Heart right ventricle (tissue), 16 donors: ENCODE measurements around the gene PKNOX2. TPM values are rescaled to one million over a fixed set of nuclear protein-coding genes. Genes with fewer than 3 reads are reported as not detected.

Experiments used
- ATAC-seq, 8 donors: fragments of 200-7000 bp; cut with Tn5 transposase; one replicate each; pipeline ENCODE4 v1.9.1; 2020; ENCODE audit warnings: mild to moderate bottlenecking in 8 of 8, moderate library complexity in 8 of 8, moderate number of reproducible peaks in 1 of 8
- DNase-seq, 2 donors: peaks; one replicate each; pipeline ENCODE4 v3.0.0-alpha.2; 2020
- H3K27ac ChIP-seq, 10 donors: fragments of 200-600 bp; sonication (generic) in 2 of 10; one replicate each; pipeline versions ENCODE4 v1.5.0 to v1.8.0; 2020 to 2022; ENCODE audit warnings: mild to moderate bottlenecking in 3 of 10
- H3K27me3 ChIP-seq, 7 donors: fragments of 200-600 bp; one replicate each; pipeline ENCODE4 v1.8.0; 2021 to 2022; ENCODE audit warnings: mild to moderate bottlenecking in 2 of 7
- H3K36me3 ChIP-seq, 9 donors: fragments of 200-600 bp; sonication (generic) in 1 of 9; one replicate each; pipeline versions ENCODE4 v1.5.0 to v1.8.0; 2020 to 2022; ENCODE audit warnings: mild to moderate bottlenecking in 2 of 9
- H3K4me1 ChIP-seq, 9 donors: fragments of 200-600 bp; sonication (generic) in 1 of 9; one replicate each; pipeline versions ENCODE4 v1.5.0 to v1.8.0; 2020 to 2022; ENCODE audit warnings: mild to moderate bottlenecking in 4 of 9
- H3K4me3 ChIP-seq, 10 donors: fragments of 200-600 bp; sonication (generic) in 2 of 10; one replicate each; pipeline versions ENCODE4 v1.5.0 to v1.8.0; 2020 to 2022; ENCODE audit warnings: mild to moderate bottlenecking in 7 of 10, moderate library complexity in 2 of 10
- H3K9me3 ChIP-seq, 11 donors: fragments of 200-600 bp in 10 of 11; sonication (generic) in 2 of 11; one replicate each; pipeline versions ENCODE4 v1.5.0 to v1.8.0; 2013 to 2022; ENCODE audit warnings: mild to moderate bottlenecking in 2 of 11, control low read depth in 1 of 11, moderate library complexity in 1 of 11
- CTCF ChIP-seq, 9 donors: fragments of 200-600 bp; sonication (generic) in 2 of 9; IDR thresholded peaks; one replicate each; pipeline versions ENCODE4 v1.5.0 to v1.8.0; 2021 to 2022; ENCODE audit warnings: antibody characterized with exemption in 9 of 9, mild to moderate bottlenecking in 5 of 9, moderate library complexity in 1 of 9
- WGBS, 2 donors: extraction: QIAGEN DNeasy Blood & Tissue Kit; methylation state at CpG; one replicate each; pipeline ENCODE4 v1.1.7; 2013; ENCODE audit warnings: inconsistent platforms in 1 of 2; 5-methylcytosine and 5-hydroxymethylcytosine counted together
- intact Hi-C, 10 donors: fragments of 100-400 bp; cut with DNase I; formaldehyde crosslinking; loops; one replicate each; pipeline versions ENCODE4 v1.11.1 to v1.14.2; 2022
- polyA plus RNA-seq, 2 donors: library from polyadenylated mRNA; stranded (reverse); fragments of 200-250 nt; gene quantifications; one replicate each; pipeline ENCODE4 v1.2.3, GENCODE V29; 2013
- total RNA-seq, 10 donors: library from RNA; stranded (reverse); fragmentation: NEBNext Ultra II Directional in 3 of 10; extraction: Animal tissue kit (Norgen Biotek cat#: 25700) in 3 of 10; gene quantifications; one replicate each; pipeline versions ENCODE4 v1.2.1 to v1.2.4, GENCODE V29; 2021 to 2023
- donor health status: Arrhythmogenic right ventricular cardiomyopathy.
- donor health status: ischemic (EF 13 %, LVEDD 7.1; RV severe dilation, severe dysfunction).
- donor health status: healthy with polysubstance abuse.
- donor health status: DM: no; HTN: yes; CAD: no.
- donor health status: DM: no; HTN: no; CAD: no.
- donor health status: ischemic (EF 25% LVEDD 6.9; RV normal size, moderate dysfunction).
- donor health status: ischemic (EF 25% LVEDD 5.7; RV mildly dilated, moderate dysfunction).
- donor health status: healthy.
- donor health status: DM: yes; HTN: yes; CAD: no.
- donor health status: Ischemic cardiomyopathy.
- donor health status: ischemic (EF 35%, LVEDD 5.7; RV mildly dilated, moderate dysfunction).
- donor health status: nonischemic (EF 11% LVEDD 7.7; RV severe dilation, severe dysfunction).
- donor health status: DM: yes; HTN: yes; CAD: no.
- donor health status: PGD.
- donor health status: ischemic (EF 29% LVEDD 5.4; RV normal size, mild dysfunction).
- donor health status: nonischemic (EF 23%, LVEDD 6.1; RV moderate dilation, normal function).

PKNOX2 gene
- total and polyA plus RNA-seq, 12 donors: 2.5 to 5.8 (median 4.5) TPM

DNA sequence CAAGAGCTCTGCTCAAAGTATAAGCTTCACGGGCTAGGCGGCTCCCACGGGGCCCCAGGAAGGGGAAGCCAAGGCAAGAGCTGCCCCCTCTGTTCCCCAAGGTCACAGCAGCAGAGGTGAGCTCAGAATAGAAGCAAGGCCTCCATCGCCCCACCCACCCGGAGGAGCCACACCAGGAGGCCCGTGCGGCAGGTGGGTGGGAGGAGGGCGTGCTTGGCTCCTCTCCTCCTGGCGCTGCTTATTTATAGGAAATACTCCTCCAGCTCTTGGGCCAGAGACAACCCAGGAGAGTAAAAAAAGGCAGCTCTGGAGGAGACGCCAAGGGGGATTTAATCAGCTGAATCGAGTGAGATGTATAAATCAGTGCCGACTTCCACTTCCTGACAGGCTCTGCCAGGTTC, 243.8 kb downstream of the PKNOX2 start:
- WGBS, 2 donors: 25 to 31% methylated on average over 12 of the region's 12 CpGs
- DNase-seq (peak in 1 of 2 donors; percentile 35), ATAC-seq (peak in 6 of 8 donors; percentile 19 to 64 (median 35))
- Histone ChIP-seq H3K4me3 (no peak overlapping the region), H3K27ac (peak overlapping the region in 1 of 10 donors; percentile 7), H3K9me3 (no peaks in the 10 kb centered on the region), H3K36me3 (no peaks in the 10 kb centered on the region), H3K27me3 (peaks cover 0 to 8% (median 0%) of the 10 kb centered on the region in 7 donors), H3K4me1 (peaks cover 0 to 23% (median 10%) of the 10 kb centered on the region in 9 donors)
- intact Hi-C loops: loop anchor here in 9 of 10 donors (5.0 to 10.0 kb wide), 10 partner anchors 61 to 454 kb away; partner anchors contain the start of genes PKNOX2 (in 4 of the 9) and CCDC15 (in 1 of the 9)
- TF ChIP-seq CTCF (IDR thresholded peaks at IDR 0.05): no peak

DNA sequence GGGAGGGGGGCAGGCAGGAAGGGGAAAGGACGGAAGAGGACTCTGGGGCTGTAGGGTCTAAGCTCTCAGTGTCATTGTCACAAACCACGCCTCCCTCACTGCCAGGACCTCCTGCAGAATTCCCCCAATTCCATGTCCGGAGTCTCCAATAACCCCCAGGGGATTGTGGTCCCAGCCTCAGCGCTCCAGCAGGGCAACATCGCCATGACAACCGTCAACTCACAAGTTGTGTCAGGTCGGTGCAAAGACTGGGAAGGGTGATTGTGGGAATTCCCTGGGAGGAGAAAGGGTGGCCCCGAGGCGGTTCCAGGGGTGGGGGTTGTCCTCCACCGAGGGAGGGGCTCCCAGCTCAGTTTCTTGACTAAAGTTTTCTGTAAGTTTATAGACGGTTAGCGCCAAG, 245.5 kb downstream of the PKNOX2 start:
- intact Hi-C loops: no loop called here
- H3K36me3 ChIP-seq: no peaks in the 10 kb centered on the region
- H3K27ac ChIP-seq: no peak overlapping the region
- WGBS, 2 donors: 64% methylated on average over 12 of the region's 12 CpGs
- ATAC-seq (no peak), DNase-seq (no peak)
- peaks cover 0 to 8% (median 0%) of the 10 kb centered on the region in 7 donors for H3K27me3 ChIP-seq
- TF ChIP-seq CTCF (IDR thresholded peaks at IDR 0.05): no peak
- no peaks in the 10 kb centered on the region for H3K9me3 ChIP-seq
- peaks cover 0 to 13% (median 10%) of the 10 kb centered on the region in 9 donors for H3K4me1 ChIP-seq
- H3K4me3 ChIP-seq: no peak overlapping the region

- Histone ChIP-seq H3K4me3 (no peak overlapping the region), H3K27me3 (peaks cover 0 to 3% (median 0%) of the 10 kb centered on the region in 7 donors), H3K27ac (no peak overlapping the region), H3K4me1 (peaks cover 0 to 18% (median 16%) of the 10 kb centered on the region in 9 donors), H3K9me3 (no peaks in the 10 kb centered on the region), H3K36me3 (peaks cover 0 to 3% (median 0%) of the 10 kb centered on the region in 9 donors)
- intact Hi-C loops: no loop called here
- TF ChIP-seq CTCF (IDR thresholded peaks at IDR 0.05): no peak
- no peak for DNase-seq
- no peak for ATAC-seq
- WGBS, 2 donors: 87 to 93% methylated on average over 7 of the region's 7 CpGs
Measured at GRCh38 chr11:125412177-125412496, 247.6 kb downstream of the PKNOX2 start.

DNA sequence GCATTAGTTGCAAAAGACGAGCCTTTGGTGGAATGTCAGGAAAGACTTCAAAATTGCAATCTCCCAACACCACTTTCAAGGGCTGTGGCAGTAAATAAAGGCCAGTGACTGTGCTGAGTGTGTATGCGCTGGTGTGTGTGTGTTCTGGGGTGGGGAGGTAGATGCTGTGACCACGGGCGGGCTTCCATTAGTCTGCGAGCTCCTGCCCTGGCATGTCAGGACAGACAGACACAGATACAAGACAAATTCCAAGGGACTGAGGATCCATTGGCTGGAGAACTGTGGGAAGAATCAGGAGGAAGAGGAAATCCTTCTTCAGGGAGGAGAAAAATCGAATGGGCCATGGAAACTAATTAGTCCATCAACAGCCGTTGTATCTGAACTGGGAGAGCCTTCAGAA, 248.0 kb downstream of the PKNOX2 start:
- TF ChIP-seq CTCF (IDR thresholded peaks at IDR 0.05): no peak
- 82 to 83% methylated on average over 7 of the region's 7 CpGs for whole genome bisulfite sequencing, 2 donors
- ATAC-seq (no peak), DNase-seq (no peak)
- H3K36me3 ChIP-seq: peaks cover 0 to 5% (median 0%) of the 10 kb centered on the region in 9 donors
- no peaks in the 10 kb centered on the region for H3K9me3 ChIP-seq
- H3K27ac ChIP-seq: no peak overlapping the region
- no peak overlapping the region for H3K4me3 ChIP-seq
- H3K27me3 ChIP-seq: peaks cover 0 to 3% (median 0%) of the 10 kb centered on the region in 7 donors
- intact Hi-C loops: no loop called here
- peaks cover 0 to 21% (median 16%) of the 10 kb centered on the region in 9 donors for H3K4me1 ChIP-seq
